Muscle of arm (tissue), 12 donors: ENCODE measurements around the gene TMEM167A. TPM values are rescaled to one million over a fixed set of nuclear protein-coding genes. Genes with fewer than 3 reads are reported as not detected.

Source experiments
- DNase-seq: peaks from one replicate; pipeline ENCODE4 v3.0.0-alpha.2; 2013
- polyA plus RNA-seq, 12 donors: library from polyadenylated mRNA; unstranded; fragments of 120-200 nt; gene quantifications; one replicate each; pipeline ENCODE4 v1.2.1, GENCODE V29; 2013; ENCODE audit not compliant: insufficient read length in 12 of 12

Gene TMEM167A
- polyA plus RNA-seq, 12 donors, result 56.8 to 212 (median 86.3) TPM

DNA sequence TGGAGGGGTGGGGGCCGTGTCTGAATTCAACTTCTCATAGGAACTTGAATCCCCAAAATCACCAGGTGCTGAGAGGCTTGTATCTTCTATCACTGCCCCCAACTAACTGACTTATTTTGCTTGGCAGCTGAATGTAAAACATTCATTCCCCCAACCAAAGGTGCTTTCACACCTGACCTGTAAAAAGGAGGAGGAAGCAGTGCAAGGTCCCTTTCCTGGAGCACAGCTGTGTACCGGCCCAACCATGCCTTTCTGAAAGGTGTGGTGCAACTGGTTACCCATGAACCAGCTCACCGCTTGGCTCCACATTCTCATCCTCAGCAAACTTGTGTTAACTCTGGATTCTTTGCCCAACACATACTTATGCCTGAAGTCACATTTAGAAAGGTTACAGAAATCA, 34.7 kb downstream of the TMEM167A start:
- DNase-seq, result no peak

DNA sequence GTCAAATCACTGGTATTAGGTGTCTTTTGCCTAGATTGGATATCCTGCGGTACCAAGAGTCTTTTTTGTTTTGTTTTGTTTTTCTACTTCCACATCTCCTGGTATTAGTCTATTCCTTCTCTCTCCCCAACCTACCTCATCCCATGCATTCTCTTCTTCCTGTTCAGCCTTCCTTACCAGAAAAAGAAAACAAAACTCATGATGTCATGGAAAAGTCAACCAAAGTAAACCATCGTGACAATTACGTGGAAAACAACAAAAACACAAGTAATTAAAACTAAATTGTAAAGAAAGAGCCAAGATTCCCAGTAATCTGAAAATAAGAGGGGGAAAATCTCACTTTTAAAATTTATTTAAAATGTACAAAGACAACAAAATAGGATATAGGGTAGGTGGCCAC, 38.3 kb downstream of the TMEM167A start:
- no peak for DNase-seq

DNA sequence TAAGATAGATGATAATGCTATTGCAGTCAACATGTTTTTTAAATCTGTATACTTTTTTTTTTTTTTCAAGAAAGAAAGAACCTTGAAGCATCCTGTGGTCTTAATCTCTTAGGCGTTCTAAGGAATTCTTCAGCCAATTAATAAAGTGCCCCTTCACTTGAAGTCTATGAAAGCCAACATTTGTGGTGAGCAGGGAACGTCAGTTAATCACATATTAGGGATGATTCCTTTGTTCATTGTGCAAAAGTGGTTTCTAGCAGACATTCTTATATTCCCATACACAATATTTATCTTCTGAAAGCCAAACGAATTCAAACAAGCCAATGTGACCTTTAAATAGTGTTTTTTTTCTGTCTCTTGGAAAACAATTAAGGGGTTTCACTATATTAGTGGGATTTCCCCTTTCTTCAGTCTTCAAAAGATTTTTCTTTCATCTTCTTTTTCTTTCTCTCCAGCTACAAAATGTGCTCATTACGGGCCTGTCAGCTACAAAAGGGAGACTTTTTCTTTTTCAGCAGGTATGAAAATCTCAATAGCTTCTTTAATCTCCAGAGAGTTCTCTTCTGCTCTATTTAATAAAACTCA, 40.1 kb downstream of the TMEM167A start:
- DNase-seq, result no peak

DNA sequence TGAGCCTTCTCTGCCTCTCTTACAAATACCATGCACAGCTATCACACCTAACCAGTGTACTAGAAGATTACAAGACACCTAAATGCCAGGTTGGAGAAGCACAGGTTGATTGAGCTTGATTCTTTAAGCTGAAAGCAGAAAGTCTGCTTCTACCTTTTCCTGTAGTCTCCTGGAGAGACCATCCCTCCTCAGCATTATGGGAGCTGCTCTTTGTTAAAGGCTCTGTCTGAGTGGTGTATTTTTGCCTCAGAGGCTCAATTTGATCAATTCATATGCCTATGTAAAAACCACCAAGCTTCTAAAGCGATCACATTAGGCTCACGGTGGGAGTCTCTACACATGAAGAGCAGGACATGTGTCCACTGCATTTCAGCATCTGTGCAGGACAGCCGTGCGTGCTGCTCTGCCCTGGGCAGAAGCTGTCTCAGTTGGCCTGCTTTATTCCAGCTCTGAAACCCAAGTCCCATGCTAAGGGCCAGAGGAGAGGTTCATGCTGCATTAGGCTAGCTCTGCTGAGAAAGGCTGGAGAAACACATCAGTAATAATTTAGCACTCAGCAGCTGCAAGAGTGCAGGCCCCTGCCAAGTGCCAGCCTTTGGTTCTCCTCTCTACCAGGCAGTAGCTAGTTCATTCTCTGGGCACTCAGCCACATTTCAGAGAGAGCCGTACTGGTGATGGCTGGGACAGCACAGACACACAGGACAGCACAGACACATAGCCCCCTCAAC, 41.7 kb downstream of the TMEM167A start:
- peak; percentile 60 for DNase-seq

DNA sequence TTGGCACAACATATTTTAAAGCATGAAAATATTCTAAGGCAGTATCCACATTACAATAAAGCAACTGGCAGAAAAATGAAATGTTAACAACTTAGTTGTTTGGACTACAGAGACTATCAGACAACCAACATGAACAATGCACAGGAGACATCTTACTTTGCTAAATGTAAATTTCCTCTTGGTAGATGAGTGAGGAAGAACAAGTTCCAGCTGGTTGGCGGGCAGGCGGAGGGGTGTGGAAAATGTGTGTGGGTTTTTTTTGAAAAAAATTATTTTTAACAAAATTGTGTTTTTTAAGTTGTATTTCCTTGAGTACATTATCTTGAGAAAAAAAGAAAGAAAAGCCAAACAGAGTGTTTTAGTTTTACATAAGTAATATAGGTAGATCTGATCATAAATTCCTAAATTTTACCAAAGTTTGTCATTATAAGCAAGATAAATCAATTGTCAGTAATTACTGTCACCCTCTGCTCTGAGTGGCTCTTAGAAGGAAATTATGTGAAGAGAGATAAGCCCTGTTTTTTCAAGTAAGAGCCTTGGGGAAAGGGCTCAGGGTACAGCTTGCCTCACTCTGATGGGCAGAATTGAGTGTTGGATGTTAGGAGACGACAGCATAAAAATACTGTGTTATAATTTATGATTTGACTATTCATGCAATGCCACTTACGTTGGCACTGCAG, 42.5 kb downstream of the TMEM167A start:
- DNase-seq, result no peak

DNA sequence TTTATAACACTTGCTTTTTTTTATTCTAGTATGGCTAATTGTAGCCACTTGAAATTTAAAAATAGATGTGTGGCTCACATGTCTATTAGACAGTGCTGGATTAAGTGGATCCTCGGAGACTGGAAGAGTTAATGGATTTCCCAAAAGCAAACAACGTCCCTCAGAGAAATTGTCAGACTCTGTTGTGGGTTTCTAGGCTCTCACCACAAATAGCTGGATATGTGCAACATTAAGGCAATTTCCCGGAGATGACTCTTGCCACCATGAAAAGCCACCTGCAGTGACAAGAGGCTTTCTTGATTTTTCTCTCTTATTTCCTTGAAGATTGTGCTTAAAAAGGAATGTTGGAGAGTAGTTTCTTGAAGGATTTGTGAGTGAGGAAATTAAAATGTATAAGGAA, 43.2 kb downstream of the TMEM167A start:
- no peak for DNase-seq

DNA sequence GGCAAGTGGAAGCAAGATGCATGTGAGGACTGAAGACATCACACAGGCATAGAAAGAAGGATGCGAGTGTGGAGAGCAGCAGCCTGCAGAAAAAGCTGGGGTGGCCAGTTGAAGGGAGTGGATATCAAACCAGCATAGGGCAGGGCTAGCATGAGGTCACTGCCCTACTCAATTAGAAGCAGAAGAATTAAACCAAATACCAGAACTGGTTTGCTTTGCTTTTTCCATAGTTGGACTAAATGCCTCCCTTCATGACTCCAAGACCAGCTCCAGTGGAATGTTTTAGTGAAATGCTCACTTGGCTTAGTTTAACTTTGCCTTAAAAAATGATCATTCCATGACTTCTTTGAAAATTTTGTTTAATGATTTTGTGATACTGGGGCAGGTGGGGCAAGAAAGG, 45.8 kb downstream of the TMEM167A start:
- DNase-seq, result no peak

DNA sequence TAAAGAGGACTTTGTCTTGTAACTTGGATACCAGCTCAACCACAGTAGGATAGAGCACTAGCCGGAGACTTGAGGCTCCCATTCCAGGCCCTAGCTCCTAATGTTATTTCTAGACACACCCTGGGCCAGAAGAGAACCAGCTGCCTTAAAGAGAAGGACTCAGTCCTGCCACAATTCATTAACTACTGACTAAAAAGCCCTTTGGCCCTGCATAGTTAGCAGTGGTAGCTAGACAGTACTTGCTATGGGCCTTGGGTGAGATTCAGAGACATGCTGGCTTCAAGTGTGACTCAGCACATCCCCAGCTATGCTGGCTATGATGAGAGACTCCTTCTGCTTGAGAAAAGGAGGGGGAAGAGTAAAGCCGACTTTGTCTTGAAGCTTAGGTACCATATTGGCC, 47.3 kb downstream of the TMEM167A start:
- DNase-seq, result no peak

DNA sequence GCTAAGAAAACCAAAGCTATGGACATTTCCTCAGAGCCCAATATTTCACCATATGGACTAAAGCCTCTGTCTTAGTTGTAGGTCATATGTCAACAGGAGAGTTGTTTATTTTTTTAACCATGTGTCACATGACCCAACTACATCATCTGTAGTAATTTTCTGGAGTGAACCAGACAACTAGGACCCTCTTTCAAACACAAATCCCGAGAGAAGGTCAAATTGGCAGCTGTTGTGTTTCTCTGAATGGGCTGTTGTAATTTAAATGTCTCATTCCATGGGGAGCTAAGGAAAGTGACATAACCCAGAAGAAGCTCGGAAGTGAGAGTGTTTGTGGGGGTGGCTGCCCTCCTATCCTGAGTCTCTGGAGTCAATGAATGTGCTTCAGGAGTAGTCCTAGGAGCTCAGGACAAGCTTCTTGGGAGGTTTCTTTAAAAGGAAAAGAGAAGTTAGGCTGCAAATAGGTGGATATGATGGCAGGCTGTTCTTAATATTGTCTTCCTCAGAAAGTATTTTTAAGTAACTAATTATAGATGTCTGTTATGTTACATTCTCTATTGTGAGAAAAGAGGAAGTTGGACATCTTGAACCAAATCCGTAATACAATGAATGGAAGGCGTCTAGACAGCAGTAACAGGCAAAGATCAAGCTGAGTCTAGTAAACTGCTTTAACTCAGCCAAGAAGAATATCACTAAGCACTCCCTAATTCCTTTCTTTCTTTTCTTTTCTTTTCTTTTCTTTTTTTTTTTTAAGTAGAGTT, 50.1 kb downstream of the TMEM167A start:
- DNase-seq, result no peak

DNA sequence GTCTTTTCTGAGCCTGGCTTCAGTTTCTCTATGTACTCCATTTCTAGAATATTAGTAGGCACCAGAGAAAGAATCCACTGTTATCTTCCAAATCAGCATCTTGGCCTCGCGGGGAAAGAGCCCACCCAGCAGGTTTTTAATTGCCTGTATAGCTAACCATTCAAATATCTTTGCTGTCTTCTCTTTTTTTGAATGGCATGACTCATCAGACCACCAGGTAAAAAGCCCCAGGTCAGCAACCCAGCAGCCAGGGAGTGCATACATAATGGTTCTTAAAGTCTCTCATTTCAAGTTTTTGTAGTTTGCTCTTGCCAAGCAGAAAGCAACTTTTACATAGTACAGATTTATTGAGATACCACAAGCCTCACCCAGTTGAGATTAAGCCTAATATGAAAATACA, 50.7 kb downstream of the TMEM167A start:
- DNase-seq, result no peak

DNA sequence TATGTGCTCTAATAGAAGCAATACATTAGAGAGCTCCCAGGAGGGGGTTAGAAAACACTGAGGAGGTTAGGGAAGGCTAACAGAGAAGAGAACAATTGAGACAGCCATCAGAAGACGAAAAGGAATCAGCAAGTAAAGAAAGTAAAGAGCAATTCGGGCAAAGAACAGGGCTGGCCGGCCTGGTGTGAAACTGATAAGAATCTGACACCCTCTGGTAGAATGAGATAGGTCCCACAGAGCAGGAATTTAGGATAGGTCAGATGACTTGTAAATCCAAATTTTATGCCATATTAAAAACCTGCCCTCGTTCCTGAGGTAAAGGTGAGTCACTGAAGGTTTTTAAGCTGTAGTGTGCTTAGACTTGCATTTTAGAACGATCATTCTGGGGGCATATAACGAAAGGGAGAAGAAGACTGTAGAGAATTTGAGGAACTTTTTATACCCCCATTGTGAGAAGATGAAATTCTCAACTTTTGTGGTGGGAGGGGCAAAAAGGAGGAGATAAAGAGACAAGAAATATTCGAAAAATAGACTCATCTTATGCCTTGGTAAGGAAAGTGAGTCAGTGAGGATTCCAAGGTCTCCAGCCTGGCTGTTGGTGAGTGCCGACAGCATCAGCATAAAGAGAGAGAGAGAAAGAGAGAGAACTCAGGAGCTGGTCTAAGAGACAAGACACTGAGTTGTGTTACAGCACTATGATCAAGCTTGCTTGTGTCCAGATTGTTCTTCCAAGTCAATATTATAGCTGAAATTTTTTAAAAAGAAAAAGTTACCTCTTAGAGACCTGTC, 51.3 kb downstream of the TMEM167A start:
- no peak for DNase-seq

DNA sequence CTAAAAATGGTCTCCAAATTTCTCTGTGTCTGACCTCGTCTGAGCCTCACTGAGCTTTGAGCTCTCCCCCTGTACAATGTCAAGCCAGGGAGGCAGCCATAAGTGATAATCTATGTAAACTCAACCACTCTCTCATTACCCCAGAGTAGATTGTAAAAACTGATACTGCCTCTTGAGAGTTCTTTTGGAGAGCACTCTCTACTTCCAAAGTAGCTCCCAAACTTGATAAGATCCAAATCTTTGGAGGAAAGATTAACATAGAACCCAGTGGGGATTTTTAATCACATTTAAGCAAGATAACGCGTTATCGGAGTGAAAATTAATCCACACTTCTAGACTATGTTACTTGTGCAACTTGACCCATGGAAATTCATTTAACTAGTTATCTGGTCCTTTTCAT, 54.9 kb downstream of the TMEM167A start:
- DNase-seq, result no peak

DNA sequence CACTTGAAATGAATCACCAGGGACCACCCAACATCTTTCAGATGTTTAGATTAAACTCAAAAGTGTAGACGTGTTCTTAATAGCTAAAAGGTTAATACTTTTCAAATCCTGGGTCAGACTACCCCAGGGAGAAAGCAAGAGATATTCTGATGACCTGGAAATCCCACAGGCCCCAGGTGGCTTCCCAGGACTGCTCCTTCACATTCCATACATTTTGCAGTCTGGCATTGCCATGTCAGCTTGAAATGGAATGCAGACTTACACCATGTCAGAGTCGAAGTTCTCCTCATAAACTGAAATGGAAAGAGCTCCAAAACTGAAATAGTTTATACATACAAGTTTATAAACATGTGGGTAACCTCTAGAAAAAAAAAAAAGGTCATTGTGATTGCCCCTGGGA, 61.5 kb downstream of the TMEM167A start:
- DNase-seq, result no peak

DNA sequence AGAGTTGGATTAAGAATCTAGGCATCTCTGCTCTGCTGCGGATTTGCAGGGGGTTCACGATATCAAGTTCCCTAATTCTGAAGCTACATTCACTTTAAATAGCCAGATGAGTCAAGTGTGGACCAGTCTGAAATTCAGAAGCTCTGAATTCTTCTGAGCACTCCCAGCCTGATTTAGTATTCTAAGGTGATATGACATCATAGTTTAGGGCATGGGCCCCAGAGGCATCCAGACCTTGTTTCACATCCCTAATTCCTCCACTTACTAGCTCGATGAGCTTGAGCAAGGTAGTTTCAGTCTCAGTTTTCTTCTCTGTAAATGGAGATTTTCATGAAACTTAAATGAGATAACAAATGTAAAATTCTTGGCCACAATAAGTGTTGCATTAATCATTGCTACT, 65.2 kb downstream of the TMEM167A start:
- DNase-seq, result no peak

DNA sequence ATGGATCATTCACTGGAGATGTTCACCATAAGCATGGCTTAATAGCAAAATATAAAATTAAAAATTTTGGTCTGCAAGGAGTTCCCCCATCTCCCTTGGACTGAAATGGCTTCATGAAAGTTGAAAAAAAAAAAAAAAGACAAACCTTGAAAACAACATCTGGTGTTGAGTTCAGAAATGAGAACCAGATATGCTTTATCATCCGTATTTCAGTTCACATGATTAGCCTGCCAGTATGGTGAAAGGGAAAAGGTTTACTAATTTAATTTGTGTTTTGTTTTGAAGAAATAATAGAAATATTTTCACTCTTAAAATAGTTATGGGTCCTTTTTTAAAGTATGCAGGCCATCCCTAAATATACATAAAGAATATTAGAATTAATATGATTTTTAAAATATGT, 67.8 kb downstream of the TMEM167A start:
- no peak for DNase-seq

DNA sequence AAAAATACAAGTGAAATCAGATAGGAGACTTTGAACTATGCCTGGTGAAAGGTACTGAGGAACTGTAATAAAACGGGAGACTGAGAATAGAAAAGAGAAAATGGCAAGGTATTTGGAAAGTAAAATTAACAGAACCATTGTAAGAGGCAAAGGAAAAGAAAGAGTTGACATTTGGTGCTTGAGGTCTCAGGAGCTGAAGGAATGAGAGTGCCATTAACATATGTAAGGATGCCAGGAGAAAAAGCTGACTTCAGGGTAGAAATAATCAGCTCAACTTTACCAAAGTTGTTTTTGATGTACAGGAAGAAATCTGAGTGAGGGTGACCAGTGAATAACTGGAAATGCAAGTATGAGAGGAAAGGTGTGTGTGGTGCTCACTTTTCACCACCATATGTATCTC, 69.4 kb downstream of the TMEM167A start:
- no peak for DNase-seq

DNA sequence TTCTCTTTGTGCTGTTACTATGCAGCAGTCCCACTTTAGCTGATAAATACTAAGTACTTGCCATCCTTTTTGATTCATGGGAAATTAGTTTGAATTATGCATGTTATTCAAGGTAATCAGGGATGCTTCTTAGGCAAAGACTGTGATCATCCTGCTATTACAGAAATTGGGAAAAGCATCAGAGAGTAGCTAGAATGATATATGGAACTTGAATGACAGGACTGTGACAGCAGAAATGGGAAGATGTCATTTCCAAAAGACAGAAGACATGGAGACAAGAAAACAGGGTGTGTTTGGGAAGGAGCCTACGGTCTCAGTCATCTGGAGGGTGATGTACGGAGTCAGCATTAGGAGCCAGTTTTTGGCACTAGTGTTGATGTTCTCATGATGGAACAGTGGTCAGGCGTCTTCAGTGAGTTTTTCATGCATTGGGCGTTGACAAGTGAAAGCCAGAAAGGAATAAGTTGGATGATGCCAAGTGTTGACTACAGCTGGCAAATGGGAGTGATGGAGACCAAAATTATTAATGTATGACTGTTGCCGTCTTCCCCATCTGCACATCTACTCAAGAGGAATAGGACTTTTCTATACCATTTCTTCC, 70.4 kb downstream of the TMEM167A start:
- DNase-seq, result no peak

DNA sequence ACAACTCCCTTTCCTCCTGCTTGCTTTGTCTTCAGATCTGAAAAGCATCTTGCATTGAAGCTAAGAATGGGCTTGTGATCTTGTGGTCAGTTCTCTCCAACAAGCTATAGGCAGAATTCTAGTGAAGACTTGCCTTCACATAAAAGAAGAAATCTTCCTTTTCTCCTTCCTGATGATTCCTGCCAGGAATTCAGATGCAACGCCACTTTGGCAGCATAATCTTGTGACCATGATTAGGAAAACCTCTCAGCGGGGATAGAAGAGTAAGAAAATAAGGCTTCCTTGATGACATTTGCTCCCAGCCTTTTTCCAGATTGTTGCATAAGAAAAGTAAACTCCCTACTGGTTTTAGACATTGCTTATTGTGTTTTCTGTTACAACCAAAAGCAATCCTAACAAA, 73.4 kb downstream of the TMEM167A start:
- DNase-seq, result no peak
